Neuron (in vitro differentiated cells): Measurements from ENCODE around the gene KRT77.

Source experiments
- H2AFZ ChIP-seq: one replicate; pipeline ENCODE4 v1.6.1; 2013; ENCODE audit warnings: low read depth, mild to moderate bottlenecking, inconsistent platforms, low read length, moderate library complexity
- H3K27me3 ChIP-seq: one replicate; pipeline ENCODE4 v1.6.1; 2013; ENCODE audit warnings: low read length; ENCODE audit not compliant: insufficient read depth
- H3K36me3 ChIP-seq: one replicate; pipeline ENCODE4 v1.6.1; 2013; ENCODE audit warnings: low read length; ENCODE audit not compliant: insufficient read depth
- H3K4me1 ChIP-seq: one replicate; pipeline ENCODE4 v1.6.1; 2013; ENCODE audit warnings: low read length; ENCODE audit not compliant: insufficient read depth
- H3K4me3 ChIP-seq: 2 replicates; pipeline ENCODE4 v1.5.1; 2013; ENCODE audit warnings: mild to moderate bottlenecking, low read length, moderate library complexity
- H3K9me3 ChIP-seq: one replicate; pipeline ENCODE4 v1.6.1; 2013; ENCODE audit warnings: low read length

KRT77 gene

GRCh38 chr12:52697058-52697582 is 6.2 kb downstream of the KRT77 start:
- no peaks in the 10 kb centered on the region for H3K9me3 ChIP-seq

GRCh38 chr12:52696588-52696987 is 6.7 kb downstream of the KRT77 start:
- Histone ChIP-seq H3K36me3 (no peaks in the 10 kb centered on the region), H3K27me3 (peaks cover 18% of the 10 kb centered on the region), H3K4me1 (no peaks in the 10 kb centered on the region), H3K4me3 (no peak overlapping the region), H2AFZ (no peak overlapping the region), H3K9me3 (no peaks in the 10 kb centered on the region)

More at GRCh38 chr12:52697058-52697582, 6.2 kb downstream of the KRT77 start:
- no peak overlapping the region for H2AFZ ChIP-seq
- peaks cover 13% of the 10 kb centered on the region for H3K27me3 ChIP-seq
- no peaks in the 10 kb centered on the region for H3K36me3 ChIP-seq
- no peaks in the 10 kb centered on the region for H3K4me1 ChIP-seq
- no peak overlapping the region for H3K4me3 ChIP-seq

GRCh38 chr12:52695039-52695438 is 8.3 kb downstream of the KRT77 start:
- Histone ChIP-seq H2AFZ (no peak overlapping the region), H3K27me3 (peaks cover 34% of the 10 kb centered on the region)

GRCh38 chr12:52694151-52694550 is 9.2 kb downstream of the KRT77 start:
- no peaks in the 10 kb centered on the region for H3K4me1 ChIP-seq
- H2AFZ ChIP-seq = no peak overlapping the region
- H3K36me3 ChIP-seq = no peaks in the 10 kb centered on the region
- no peaks in the 10 kb centered on the region for H3K9me3 ChIP-seq
- H3K27me3 ChIP-seq = peaks cover 40% of the 10 kb centered on the region
- H3K4me3 ChIP-seq = no peak overlapping the region

More at GRCh38 chr12:52695039-52695438, 8.3 kb downstream of the KRT77 start:
- Histone ChIP-seq H3K9me3 (no peaks in the 10 kb centered on the region), H3K4me1 (no peaks in the 10 kb centered on the region), H3K36me3 (no peaks in the 10 kb centered on the region), H3K4me3 (no peak overlapping the region)

GRCh38 chr12:52693261-52693660 is 10.1 kb downstream of the KRT77 start:
- Histone ChIP-seq H3K4me1 (no peaks in the 10 kb centered on the region), H2AFZ (no peak overlapping the region), H3K36me3 (no peaks in the 10 kb centered on the region), H3K27me3 (peaks cover 42% of the 10 kb centered on the region), H3K9me3 (no peaks in the 10 kb centered on the region), H3K4me3 (no peak overlapping the region)

GRCh38 chr12:52692254-52692653 is 11.1 kb downstream of the KRT77 start:
- no peak overlapping the region for H2AFZ ChIP-seq
- H3K4me1 ChIP-seq = no peaks in the 10 kb centered on the region
- H3K4me3 ChIP-seq = no peak overlapping the region
- H3K36me3 ChIP-seq = no peaks in the 10 kb centered on the region
- H3K27me3 ChIP-seq = peaks cover 42% of the 10 kb centered on the region
- H3K9me3 ChIP-seq = no peaks in the 10 kb centered on the region

- Histone ChIP-seq H3K27me3 (peaks cover 42% of the 10 kb centered on the region), H2AFZ (no peak overlapping the region), H3K36me3 (no peaks in the 10 kb centered on the region), H3K4me3 (no peak overlapping the region), H3K4me1 (no peaks in the 10 kb centered on the region), H3K9me3 (no peaks in the 10 kb centered on the region)
Observed at GRCh38 chr12:52691841-52692150, 11.5 kb downstream of the KRT77 start.

GRCh38 chr12:52691076-52691840 is 12.1 kb downstream of the KRT77 start:
- H3K4me1 ChIP-seq = no peaks in the 10 kb centered on the region
- H3K9me3 ChIP-seq = no peaks in the 10 kb centered on the region
- no peak overlapping the region for H3K4me3 ChIP-seq
- no peak overlapping the region for H2AFZ ChIP-seq
- H3K36me3 ChIP-seq = no peaks in the 10 kb centered on the region
- peaks cover 45% of the 10 kb centered on the region for H3K27me3 ChIP-seq

GRCh38 chr12:52690351-52691075 is 12.8 kb downstream of the KRT77 start:
- no peak overlapping the region for H3K4me3 ChIP-seq
- H3K4me1 ChIP-seq = no peaks in the 10 kb centered on the region
- H3K27me3 ChIP-seq = peaks cover 46% of the 10 kb centered on the region
- no peak overlapping the region for H2AFZ ChIP-seq
- no peaks in the 10 kb centered on the region for H3K36me3 ChIP-seq
- H3K9me3 ChIP-seq = no peaks in the 10 kb centered on the region

GRCh38 chr12:52689936-52690335 is 13.4 kb downstream of the KRT77 start:
- Histone ChIP-seq H3K27me3 (peaks cover 46% of the 10 kb centered on the region), H3K4me3 (no peak overlapping the region), H3K4me1 (no peaks in the 10 kb centered on the region), H3K9me3 (no peaks in the 10 kb centered on the region), H3K36me3 (no peaks in the 10 kb centered on the region), H2AFZ (no peak overlapping the region)

GRCh38 chr12:52689239-52689638 is 14.1 kb downstream of the KRT77 start:
- Histone ChIP-seq H3K4me3 (no peak overlapping the region), H3K9me3 (no peaks in the 10 kb centered on the region), H3K4me1 (no peaks in the 10 kb centered on the region), H2AFZ (no peak overlapping the region), H3K27me3 (peaks cover 46% of the 10 kb centered on the region), H3K36me3 (no peaks in the 10 kb centered on the region)

- Histone ChIP-seq H3K4me3 (no peak overlapping the region), H3K36me3 (no peaks in the 10 kb centered on the region), H3K4me1 (no peaks in the 10 kb centered on the region), H2AFZ (no peak overlapping the region), H3K27me3 (peaks cover 46% of the 10 kb centered on the region), H3K9me3 (no peaks in the 10 kb centered on the region)
Observed at GRCh38 chr12:52688481-52688880, 14.8 kb downstream of the KRT77 start.

- Histone ChIP-seq H3K27me3 (peaks cover 39% of the 10 kb centered on the region), H3K9me3 (no peaks in the 10 kb centered on the region), H3K36me3 (no peaks in the 10 kb centered on the region), H2AFZ (no peak overlapping the region), H3K4me1 (no peaks in the 10 kb centered on the region), H3K4me3 (no peak overlapping the region)
Observed at GRCh38 chr12:52687497-52688385, 15.6 kb downstream of the KRT77 start.
